CD14-positive monocyte (primary cell): Measurements from ENCODE around the gene RWDD3. TPM values are rescaled to one million over a fixed set of nuclear protein-coding genes. Genes with fewer than 3 reads are reported as not detected.

ENCODE experiments used
- DNase-seq, 3 donors: peaks; one replicate each; pipeline ENCODE4 v3.0.0-alpha.2; 2011 to 2022
- H2AFZ ChIP-seq: 2 replicates; pipeline ENCODE4 v1.6.0; 2012; ENCODE audit warnings: mild to moderate bottlenecking, low read depth, low read length, inconsistent platforms; ENCODE audit not compliant: insufficient read depth, poor library complexity, severe bottlenecking
- H3K27ac ChIP-seq, 2 donors: 1 replicate in 1 of 2; 2 replicates in 1 of 2; pipeline ENCODE4 v1.5.1; 2012 to 2013; ENCODE audit warnings: low read length in 2 of 2, control low read depth in 1 of 2, inconsistent platforms in 1 of 2, low read depth in 1 of 2, mild to moderate bottlenecking in 1 of 2
- H3K27me3 ChIP-seq, 2 donors: one replicate each; pipeline versions ENCODE4 v1.6.0 to v1.6.1; 2011 to 2013; ENCODE audit warnings: low read length in 2 of 2; ENCODE audit not compliant: control insufficient read depth in 2 of 2, insufficient read depth in 2 of 2
- H3K36me3 ChIP-seq, 2 donors: replicated peaks in 1 of 2; 1 replicate in 1 of 2; 2 replicates in 1 of 2; pipeline versions ENCODE4 v1.5.1 to v1.6.1; 2012 to 2013; ENCODE audit warnings: low read length in 2 of 2, control low read depth in 1 of 2, inconsistent platforms in 1 of 2, mild to moderate bottlenecking in 1 of 2; ENCODE audit not compliant: insufficient read depth in 2 of 2, control insufficient read depth in 1 of 2
- H3K4me1 ChIP-seq, 2 donors: 1 replicate in 1 of 2; 2 replicates in 1 of 2; pipeline versions ENCODE4 v1.5.1 to v1.6.1; 2012 to 2013; ENCODE audit warnings: low read length in 2 of 2, control low read depth in 1 of 2, inconsistent platforms in 1 of 2, mild to moderate bottlenecking in 1 of 2, moderate library complexity in 1 of 2; ENCODE audit not compliant: insufficient read depth in 2 of 2, control insufficient read depth in 1 of 2
- H3K4me2 ChIP-seq: replicated peaks from 2 replicates; pipeline ENCODE3; 2012; ENCODE audit warnings: low read length, moderate library complexity, mild to moderate bottlenecking; ENCODE audit not compliant: poor library complexity, severe bottlenecking; ENCODE audit errors: extremely low read depth
- H3K4me3 ChIP-seq, 3 experiments: fragments of 200-600 bp in 1 of 3; sonication (generic) in 1 of 3; replicated peaks in 1 of 3; 1 replicate in 2 of 3; 2 replicates in 1 of 3; pipeline ENCODE4 v1.5.1; 2011 to 2013; ENCODE audit warnings: low read length in 3 of 3, mild to moderate bottlenecking in 3 of 3, control low read depth in 2 of 3, low read depth in 2 of 3, inconsistent platforms in 1 of 3, moderate library complexity in 1 of 3
- H3K79me2 ChIP-seq: 2 replicates; pipeline ENCODE4 v1.6.0; 2012; ENCODE audit warnings: mild to moderate bottlenecking, control low read depth, inconsistent platforms, low read length, moderate library complexity; ENCODE audit not compliant: insufficient read depth
- H3K9ac ChIP-seq: 2 replicates; pipeline ENCODE4 v1.6.0; 2017; ENCODE audit warnings: low read length, mild to moderate bottlenecking; ENCODE audit not compliant: insufficient read depth, poor library complexity, severe bottlenecking
- H3K9me3 ChIP-seq, 2 donors: replicated peaks in 1 of 2; 1 replicate in 1 of 2; 2 replicates in 1 of 2; pipeline versions ENCODE4 v1.5.1 to v1.6.1; 2012 to 2013; ENCODE audit warnings: low read length in 2 of 2, control low read depth in 1 of 2; ENCODE audit not compliant: control insufficient read depth in 1 of 2, insufficient read depth in 1 of 2
- H4K20me1 ChIP-seq: 2 replicates; pipeline ENCODE4 v1.6.0; 2012; ENCODE audit warnings: mild to moderate bottlenecking, low read length, control low read depth, moderate library complexity; ENCODE audit not compliant: insufficient read depth
- H3K27ac Mint-ChIP-seq, 7 donors: one replicate each; pipeline ENCODE4 v1.8.0; 2020; ENCODE audit warnings: mild to moderate bottlenecking in 7 of 7, mixed read lengths in 7 of 7, moderate library complexity in 6 of 7, inconsistent platforms in 2 of 7
- H3K27me3 Mint-ChIP-seq, 3 donors: one replicate each; pipeline ENCODE4 v1.8.0; 2021 to 2022; ENCODE audit warnings: low read depth in 3 of 3, mild to moderate bottlenecking in 3 of 3, mixed read lengths in 3 of 3, moderate library complexity in 3 of 3, inconsistent platforms in 1 of 3
- H3K36me3 Mint-ChIP-seq, 2 donors: one replicate each; pipeline ENCODE4 v1.8.0; 2020; ENCODE audit warnings: mixed read lengths in 2 of 2, inconsistent platforms in 1 of 2, mild to moderate bottlenecking in 1 of 2
- H3K4me1 Mint-ChIP-seq: one replicate; pipeline ENCODE4 v1.8.0; 2020; ENCODE audit warnings: mild to moderate bottlenecking, mixed read lengths
- H3K4me3 Mint-ChIP-seq, 2 donors: one replicate each; pipeline ENCODE4 v1.8.0; 2020; ENCODE audit warnings: mild to moderate bottlenecking in 2 of 2, mixed read lengths in 2 of 2, moderate library complexity in 1 of 2
- H3K9me3 Mint-ChIP-seq, 7 donors: one replicate each; pipeline ENCODE4 v1.8.0; 2020 to 2022; ENCODE audit warnings: mixed read lengths in 7 of 7, mild to moderate bottlenecking in 6 of 7, moderate library complexity in 6 of 7, inconsistent platforms in 2 of 7
- CTCF ChIP-seq: fragments of 200-600 bp; IDR thresholded peaks from one replicate; pipeline ENCODE4 v1.8.0; 2022; ENCODE audit warnings: antibody characterized with exemption, mild to moderate bottlenecking
- WGBS: methylation state at CpG from one replicate; pipeline ENCODE4 v1.1.5; 2013; ENCODE audit warnings: missing lambda C conversion rate; ENCODE audit not compliant: insufficient coverage; 5-methylcytosine and 5-hydroxymethylcytosine counted together
- intact Hi-C, 2 donors: fragments of 100-400 bp; cut with micrococcal nuclease; formaldehyde crosslinking; loops; one replicate each; pipeline versions ENCODE4 v1.15.0 to v1.15.1; 2023
- polyA plus RNA-seq, 3 donors: library from polyadenylated mRNA; depleted of rRNA in 1 of 3; unstranded in 2 of 3; stranded (reverse) in 1 of 3; fragments of 300-500 nt in 2 of 3; fragments of >200 nt in 1 of 3; fragmentation: Illumina TruSeq in 2 of 3; gene quantifications; 1 replicate in 2 of 3; 2 replicates in 1 of 3; pipeline ENCODE4 v1.2.3, GENCODE V29; 2012 to 2021

Gene RWDD3
- polyA plus RNA-seq, 3 donors, result 9.2 to 20.1 (median 18.1) TPM

DNA sequence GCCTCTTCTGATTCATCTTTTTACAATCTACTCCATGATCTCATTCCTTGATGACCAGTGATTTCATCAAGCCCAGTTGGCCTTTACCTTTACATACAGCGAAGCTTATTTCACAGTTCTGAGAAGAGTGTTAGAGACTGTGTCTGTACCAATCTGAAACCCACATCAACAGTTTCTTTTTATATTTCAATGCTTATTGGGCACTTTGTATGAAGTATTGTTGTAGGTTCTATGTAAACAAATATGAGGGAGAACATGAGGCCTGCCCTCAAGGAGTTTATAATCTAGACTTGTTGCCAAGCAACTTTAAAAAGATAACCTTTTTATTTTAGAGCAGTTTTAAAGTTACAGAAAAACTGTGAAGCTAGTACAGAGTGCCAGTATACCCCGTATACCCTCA lies 27.5 kb upstream of the RWDD3 start:
- Histone ChIP-seq H3K27me3 (no peaks in the 10 kb centered on the region), H3K4me2 (no peak overlapping the region), H3K36me3 (no peaks in the 10 kb centered on the region), H4K20me1 (no peaks in the 10 kb centered on the region), H3K27ac (no peak overlapping the region), H3K4me3 (no peak overlapping the region), H3K79me2 (no peaks in the 10 kb centered on the region), H3K4me1 (no peaks in the 10 kb centered on the region), H3K9me3 (no peaks in the 10 kb centered on the region), H2AFZ (no peak overlapping the region), H3K9ac (no peak overlapping the region)
- Mint-ChIP-seq H3K27ac (no peak overlapping the region), H3K27me3 (peaks cover 0 to 6% (median 0%) of the 10 kb centered on the region in 3 donors), H3K36me3 (no peaks in the 10 kb centered on the region), H3K9me3 (peaks cover 0 to 9% (median 3%) of the 10 kb centered on the region in 7 donors), H3K4me1 (no peaks in the 10 kb centered on the region), H3K4me3 (no peak overlapping the region)
- TF ChIP-seq CTCF, result no peak
- no peak for DNase-seq
- WGBS, result no CpG with 5 or more reads among the region's 2 CpGs
- intact Hi-C loops, result no loop called here

GRCh38 chr1:95207223-95207935 lies 26.6 kb upstream of the RWDD3 start:
- Histone ChIP-seq H2AFZ (no peak overlapping the region), H3K4me1 (no peaks in the 10 kb centered on the region), H4K20me1 (no peaks in the 10 kb centered on the region), H3K79me2 (no peaks in the 10 kb centered on the region), H3K27me3 (no peaks in the 10 kb centered on the region), H3K4me3 (no peak overlapping the region), H3K4me2 (no peak overlapping the region), H3K9me3 (no peaks in the 10 kb centered on the region), H3K36me3 (no peaks in the 10 kb centered on the region), H3K27ac (no peak overlapping the region), H3K9ac (no peak overlapping the region)
- Mint-ChIP-seq H3K27me3 (peaks cover 0 to 6% (median 0%) of the 10 kb centered on the region in 3 donors), H3K4me3 (no peak overlapping the region), H3K9me3 (peaks cover 0 to 9% (median 4%) of the 10 kb centered on the region in 7 donors), H3K36me3 (no peaks in the 10 kb centered on the region), H3K27ac (no peak overlapping the region), H3K4me1 (no peaks in the 10 kb centered on the region)
- no peak for DNase-seq
- no peak for TF ChIP-seq CTCF
- intact Hi-C loops, result no loop called here
- 93% methylated on average over 6 of the region's 6 CpGs for WGBS
